ENCODE results near the gene TM9SF1. TPM values are rescaled to one million over a fixed set of nuclear protein-coding genes. Genes with fewer than 3 reads are reported as not detected.

The TM9SF1 gene
- total and polyA plus RNA-seq, 2 of the 13 experiments (the other 11 are each of a cell fraction or from before 2014, with no cell fraction given): 83.2 to 110 TPM

DNA sequence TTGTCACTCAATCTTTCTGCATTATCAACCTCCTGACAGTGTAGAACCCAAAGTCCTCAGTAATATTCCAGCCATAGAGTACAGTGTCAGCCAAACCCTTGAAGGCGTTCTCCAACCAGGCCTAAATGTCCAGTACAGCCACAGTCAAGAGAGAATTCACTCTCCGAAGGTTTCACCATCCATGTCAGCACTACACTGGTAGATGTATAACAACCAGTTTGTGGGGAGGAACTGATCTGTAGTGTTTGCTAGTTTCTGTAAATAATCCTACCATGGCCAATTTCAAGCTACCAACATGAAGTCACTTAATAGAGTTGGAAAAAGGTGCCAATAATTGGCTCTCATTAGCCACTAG, 21.1 kb upstream of the TM9SF1 start (continued):
- no peak for TF ChIP-seq CHCHD3 (CRISPR knock-in tag; IDR thresholded peaks at IDR 0.05)
- no peak for TF ChIP-seq HES4 (CRISPR knock-in tag; IDR thresholded peaks at IDR 0.05; ENCODE audit: borderline replicate concordance)
- TF ChIP-seq, protein P1, sequence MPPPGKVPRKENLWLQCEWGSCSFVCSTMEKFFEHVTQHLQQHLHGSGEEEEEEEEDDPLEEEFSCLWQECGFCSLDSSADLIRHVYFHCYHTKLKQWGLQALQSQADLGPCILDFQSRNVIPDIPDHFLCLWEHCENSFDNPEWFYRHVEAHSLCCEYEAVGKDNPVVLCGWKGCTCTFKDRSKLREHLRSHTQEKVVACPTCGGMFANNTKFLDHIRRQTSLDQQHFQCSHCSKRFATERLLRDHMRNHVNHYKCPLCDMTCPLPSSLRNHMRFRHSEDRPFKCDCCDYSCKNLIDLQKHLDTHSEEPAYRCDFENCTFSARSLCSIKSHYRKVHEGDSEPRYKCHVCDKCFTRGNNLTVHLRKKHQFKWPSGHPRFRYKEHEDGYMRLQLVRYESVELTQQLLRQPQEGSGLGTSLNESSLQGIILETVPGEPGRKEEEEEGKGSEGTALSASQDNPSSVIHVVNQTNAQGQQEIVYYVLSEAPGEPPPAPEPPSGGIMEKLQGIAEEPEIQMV (CRISPR knock-in tag; IDR thresholded peaks at IDR 0.05; ENCODE audit: low read depth): no peak
- peak; percentile 8; the same call in 1 of the 2 replicates for TF ChIP-seq WIZ (CRISPR knock-in tag; IDR thresholded peaks at IDR 0.05)
- TF ChIP-seq RBM22 (optimal IDR thresholded peaks at IDR 0.05; ENCODE audit: low read length): no peak
- no peak for TF ChIP-seq ZNF24 (IDR thresholded peaks at IDR 0.05)
- TF ChIP-seq MLLT10 (CRISPR knock-in tag; IDR thresholded peaks at IDR 0.05): no peak
- no peak for TF ChIP-seq CREM (IDR thresholded peaks at IDR 0.05)
- no peak for TF ChIP-seq CREM (CRISPR knock-in tag; IDR thresholded peaks at IDR 0.05)
- TF ChIP-seq TOE1 (CRISPR knock-in tag; IDR thresholded peaks at IDR 0.05): no peak
- no peak for TF ChIP-seq KDM4B (CRISPR knock-in tag; IDR thresholded peaks at IDR 0.05)
- TF ChIP-seq NAIF1 (CRISPR knock-in tag; IDR thresholded peaks at IDR 0.05; ENCODE audit: borderline replicate concordance): 0 out of 2 replicates have a peak, but pooled peaks have one; percentile 3
- TF ChIP-seq, protein P2, sequence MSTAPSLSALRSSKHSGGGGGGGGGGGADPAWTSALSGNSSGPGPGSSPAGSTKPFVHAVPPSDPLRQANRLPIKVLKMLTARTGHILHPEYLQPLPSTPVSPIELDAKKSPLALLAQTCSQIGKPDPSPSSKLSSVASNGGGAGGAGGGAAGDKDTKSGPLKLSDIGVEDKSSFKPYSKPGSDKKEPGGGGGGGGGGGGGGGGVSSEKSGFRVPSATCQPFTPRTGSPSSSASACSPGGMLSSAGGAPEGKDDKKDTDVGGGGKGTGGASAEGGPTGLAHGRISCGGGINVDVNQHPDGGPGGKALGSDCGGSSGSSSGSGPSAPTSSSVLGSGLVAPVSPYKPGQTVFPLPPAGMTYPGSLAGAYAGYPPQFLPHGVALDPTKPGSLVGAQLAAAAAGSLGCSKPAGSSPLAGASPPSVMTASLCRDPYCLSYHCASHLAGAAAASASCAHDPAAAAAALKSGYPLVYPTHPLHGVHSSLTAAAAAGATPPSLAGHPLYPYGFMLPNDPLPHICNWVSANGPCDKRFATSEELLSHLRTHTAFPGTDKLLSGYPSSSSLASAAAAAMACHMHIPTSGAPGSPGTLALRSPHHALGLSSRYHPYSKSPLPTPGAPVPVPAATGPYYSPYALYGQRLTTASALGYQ (CRISPR knock-in tag; IDR thresholded peaks at IDR 0.05): no peak
- TF ChIP-seq, protein P3, sequence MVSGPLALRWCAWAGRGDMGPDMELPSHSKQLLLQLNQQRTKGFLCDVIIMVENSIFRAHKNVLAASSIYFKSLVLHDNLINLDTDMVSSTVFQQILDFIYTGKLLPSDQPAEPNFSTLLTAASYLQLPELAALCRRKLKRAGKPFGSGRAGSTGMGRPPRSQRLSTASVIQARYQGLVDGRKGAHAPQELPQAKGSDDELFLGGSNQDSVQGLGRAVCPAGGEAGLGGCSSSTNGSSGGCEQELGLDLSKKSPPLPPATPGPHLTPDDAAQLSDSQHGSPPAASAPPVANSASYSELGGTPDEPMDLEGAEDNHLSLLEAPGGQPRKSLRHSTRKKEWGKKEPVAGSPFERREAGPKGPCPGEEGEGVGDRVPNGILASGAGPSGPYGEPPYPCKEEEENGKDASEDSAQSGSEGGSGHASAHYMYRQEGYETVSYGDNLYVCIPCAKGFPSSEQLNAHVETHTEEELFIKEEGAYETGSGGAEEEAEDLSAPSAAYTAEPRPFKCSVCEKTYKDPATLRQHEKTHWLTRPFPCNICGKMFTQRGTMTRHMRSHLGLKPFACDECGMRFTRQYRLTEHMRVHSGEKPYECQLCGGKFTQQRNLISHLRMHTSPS (CRISPR knock-in tag; IDR thresholded peaks at IDR 0.05; ENCODE audit: low read depth): no peak
- TF ChIP-seq, protein P4, sequence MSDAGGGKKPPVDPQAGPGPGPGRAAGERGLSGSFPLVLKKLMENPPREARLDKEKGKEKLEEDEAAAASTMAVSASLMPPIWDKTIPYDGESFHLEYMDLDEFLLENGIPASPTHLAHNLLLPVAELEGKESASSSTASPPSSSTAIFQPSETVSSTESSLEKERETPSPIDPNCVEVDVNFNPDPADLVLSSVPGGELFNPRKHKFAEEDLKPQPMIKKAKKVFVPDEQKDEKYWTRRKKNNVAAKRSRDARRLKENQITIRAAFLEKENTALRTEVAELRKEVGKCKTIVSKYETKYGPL (CRISPR knock-in tag; IDR thresholded peaks at IDR 0.05): no peak
- TF ChIP-seq, protein P5, sequence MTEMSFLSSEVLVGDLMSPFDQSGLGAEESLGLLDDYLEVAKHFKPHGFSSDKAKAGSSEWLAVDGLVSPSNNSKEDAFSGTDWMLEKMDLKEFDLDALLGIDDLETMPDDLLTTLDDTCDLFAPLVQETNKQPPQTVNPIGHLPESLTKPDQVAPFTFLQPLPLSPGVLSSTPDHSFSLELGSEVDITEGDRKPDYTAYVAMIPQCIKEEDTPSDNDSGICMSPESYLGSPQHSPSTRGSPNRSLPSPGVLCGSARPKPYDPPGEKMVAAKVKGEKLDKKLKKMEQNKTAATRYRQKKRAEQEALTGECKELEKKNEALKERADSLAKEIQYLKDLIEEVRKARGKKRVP (CRISPR knock-in tag; IDR thresholded peaks at IDR 0.05): no peak
